HCT116 (cell line): ENCODE results near the gene DOCK4. TPM values are rescaled to one million over a fixed set of nuclear protein-coding genes. Genes with fewer than 3 reads are reported as not detected.
A peak's percentile ranks its signal among the peaks of the same experiment; 100 is the strongest.

Experiments used
- ATAC-seq: fragments of 200-7000 bp; cut with Tn5 transposase; 2 replicates; pipeline ENCODE4 v1.9.1; 2020; ENCODE audit warnings: mild to moderate bottlenecking, moderate library complexity
- BruUV-seq: library from RNA; stranded (reverse); fragments of 400-500 nt; replicated peaks from 2 replicates; lab custom pipeline; 2021; lab: Mats Ljungman, UMichigan
- CTCF ChIA-PET: fragments of 300-600 bp; sonication (Branson Sonifier 250); formaldehyde crosslinking; loops from one replicate; lab custom pipeline; 2021; ENCODE audit warnings: antibody characterized with exemption; lab: Charles Lee
- POLR2A ChIA-PET: fragments of 300-600, 350-600 bp; sonication (Branson Sonifier 250); formaldehyde crosslinking; loops from one replicate; lab custom pipeline; 2021; ENCODE audit warnings: antibody characterized with exemption; lab: Charles Lee
- RAD21 ChIA-PET, 2 experiments: fragments of 300-600 bp; sonication (Branson Sonifier 250); formaldehyde crosslinking; loops; one replicate each; lab custom pipeline; 2023; ENCODE audit warnings: low total read pairs in 2 of 2; ENCODE audit not compliant: uncharacterized antibody in 2 of 2, unreplicated experiment in 2 of 2, low non-redundant PET in 1 of 2; lab: Charles Lee
- DNase-seq: peaks from one replicate; pipeline ENCODE4 v3.0.0-alpha.2; 2010; ENCODE audit warnings: low read depth, low spot score
- H2AFZ ChIP-seq: fragments of 200-600 bp; shearing (Covaris generic), sonication (generic); 2 replicates; pipeline ENCODE4 v1.6.1; 2017; ENCODE audit warnings: low read depth, mixed run types, mixed read lengths, antibody characterized with exemption, low read length; ENCODE audit not compliant: poor library complexity, severe bottlenecking
- H3K27ac ChIP-seq: 2 replicates; pipeline ENCODE4 v1.5.1; 2012; ENCODE audit warnings: low read depth, low read length
- H3K27me3 ChIP-seq: fragments of 200-600 bp; sonication (generic); 2 replicates; pipeline ENCODE4 v1.6.1; 2016; ENCODE audit warnings: mixed run types, low read length, mixed read lengths; ENCODE audit not compliant: insufficient read depth
- H3K36me3 ChIP-seq, 2 experiments: fragments of 200-500 bp in 1 of 2; fragments of 200-600 bp in 1 of 2; sonication (Bioruptor generic) in 1 of 2; sonication (generic) in 1 of 2; 2 replicates each; pipeline versions ENCODE4 v1.5.1 to v1.6.1; 2014 to 2016; ENCODE audit warnings: low read length in 2 of 2, inconsistent platforms in 1 of 2, mixed read lengths in 1 of 2, mixed run types in 1 of 2; ENCODE audit not compliant: insufficient read depth in 2 of 2, control insufficient read depth in 1 of 2
- H3K4me1 ChIP-seq, 2 experiments: fragments of 200-600 bp in 1 of 2; sonication (generic) in 1 of 2; 2 replicates each; pipeline versions ENCODE4 v1.5.1 to v1.6.1; 2012 to 2017; ENCODE audit warnings: low read length in 2 of 2, inconsistent platforms in 1 of 2, mild to moderate bottlenecking in 1 of 2, mixed read lengths in 1 of 2, mixed run types in 1 of 2, moderate library complexity in 1 of 2; ENCODE audit not compliant: insufficient read depth in 2 of 2, control insufficient read depth in 1 of 2
- H3K4me2 ChIP-seq: fragments of 200-600 bp; sonication (generic); 2 replicates; pipeline ENCODE4 v1.6.1; 2017; ENCODE audit warnings: mixed run types, low read length, mixed read lengths
- H3K4me3 ChIP-seq, 2 experiments: fragments of 200-600 bp in 1 of 2; sonication (generic) in 1 of 2; replicated peaks in 1 of 2; 2 replicates each; pipeline ENCODE4 v1.5.1; 2011 to 2016; ENCODE audit warnings: low read length in 2 of 2, control low read depth in 1 of 2, low read depth in 1 of 2, mild to moderate bottlenecking in 1 of 2, mixed read lengths in 1 of 2, mixed run types in 1 of 2
- H3K79me2 ChIP-seq: fragments of 200-600 bp; sonication (generic); 2 replicates; pipeline ENCODE4 v1.6.1; 2017; ENCODE audit warnings: mild to moderate bottlenecking, mixed run types, low read length, moderate library complexity, mixed read lengths; ENCODE audit not compliant: insufficient read depth
- H3K9ac ChIP-seq: fragments of 200-600 bp; sonication (generic); 2 replicates; pipeline ENCODE4 v1.6.1; 2016; ENCODE audit warnings: low read length, mixed read lengths
- H3K9me2 ChIP-seq: fragments of 200-600 bp; sonication (generic), shearing (Covaris generic); 2 replicates; pipeline ENCODE4 v1.6.1; 2017; ENCODE audit warnings: mixed run types, mild to moderate bottlenecking, moderate library complexity; ENCODE audit not compliant: insufficient read depth
- H3K9me3 ChIP-seq, 2 experiments: fragments of 200-500 bp in 1 of 2; fragments of 200-600 bp in 1 of 2; sonication (Bioruptor generic) in 1 of 2; sonication (generic) in 1 of 2; 2 replicates each; pipeline ENCODE4 v1.6.1; 2014 to 2017; ENCODE audit warnings: low read length in 2 of 2, mixed read lengths in 2 of 2, inconsistent platforms in 1 of 2, low read depth in 1 of 2, mild to moderate bottlenecking in 1 of 2, mixed run types in 1 of 2, moderate library complexity in 1 of 2; ENCODE audit not compliant: control insufficient read depth in 1 of 2, insufficient read depth in 1 of 2
- H4K20me1 ChIP-seq: fragments of 200-600 bp; sonication (generic), shearing (Covaris generic); 2 replicates; pipeline ENCODE4 v1.6.1; 2017; ENCODE audit warnings: mixed run types, mild to moderate bottlenecking, moderate library complexity; ENCODE audit not compliant: insufficient read depth
- CBX3 ChIP-seq: IDR thresholded peaks from 2 replicates; pipeline ENCODE4 v1.6.1; 2012; ENCODE audit warnings: low read depth
- CEBPB ChIP-seq: IDR thresholded peaks from 2 replicates; pipeline ENCODE4 v1.6.1; 2012; ENCODE audit warnings: low read depth
- CTCF ChIP-seq, 3 experiments: fragments of 200-600 bp in 1 of 3; sonication (generic) in 1 of 3; IDR thresholded peaks in 2 of 3; conservative IDR thresholded peaks in 1 of 3; 2 replicates each; pipeline ENCODE4 v1.5.1; 2012 to 2017; ENCODE audit warnings: low read depth in 2 of 3, low read length in 2 of 3, antibody characterized with exemption in 1 of 3, borderline replicate concordance in 1 of 3, control low read depth in 1 of 3, mild to moderate bottlenecking in 1 of 3, mixed read lengths in 1 of 3, mixed run types in 1 of 3, moderate library complexity in 1 of 3; ENCODE audit not compliant: insufficient read depth in 1 of 3
- ELF1 ChIP-seq: IDR thresholded peaks from 2 replicates; pipeline ENCODE4 v1.6.1; 2012; ENCODE audit warnings: low read depth, borderline replicate concordance
- EZH2 ChIP-seq: fragments of 200-600 bp; sonication (generic); IDR thresholded peaks from 2 replicates; pipeline ENCODE4 v1.6.1; 2017; ENCODE audit warnings: antibody characterized with exemption, mixed run types
- EZH2phosphoT487 ChIP-seq: fragments of 200-600 bp; IDR thresholded peaks from 2 replicates; pipeline ENCODE4 v1.6.1; 2018; ENCODE audit warnings: antibody characterized with exemption, borderline replicate concordance
- JUND ChIP-seq: IDR thresholded peaks from 2 replicates; pipeline ENCODE4 v1.6.1; 2012
- MAX ChIP-seq: IDR thresholded peaks from 2 replicates; pipeline ENCODE4 v1.6.1; 2012
- POLR2A ChIP-seq: IDR thresholded peaks from 2 replicates; pipeline ENCODE4 v1.7.0; 2011; ENCODE audit warnings: borderline replicate concordance; ENCODE audit not compliant: insufficient read depth, insufficient read length; ENCODE audit errors: extremely low read depth
- POLR2AphosphoS5 ChIP-seq: IDR thresholded peaks from 2 replicates; pipeline ENCODE4 v1.6.1; 2011; ENCODE audit warnings: mild to moderate bottlenecking, low read depth, low read length, moderate library complexity
- RAD21 ChIP-seq: IDR thresholded peaks from 2 replicates; pipeline ENCODE4 v1.6.1; 2012; ENCODE audit warnings: low read depth, mild to moderate bottlenecking
- REST ChIP-seq: IDR thresholded peaks from 2 replicates; pipeline ENCODE4 v1.6.1; 2012; ENCODE audit warnings: low read depth
- SIN3A ChIP-seq: IDR thresholded peaks from 2 replicates; pipeline ENCODE4 v1.6.1; 2012; ENCODE audit warnings: low read depth
- SRF ChIP-seq: IDR thresholded peaks from 2 replicates; pipeline ENCODE4 v1.6.1; 2012; ENCODE audit warnings: low read depth
- TCF7L2 ChIP-seq: IDR thresholded peaks from 2 replicates; pipeline ENCODE4 v1.7.0; 2011; ENCODE audit warnings: borderline replicate concordance, inconsistent platforms; ENCODE audit not compliant: insufficient read depth, insufficient read length; ENCODE audit errors: extremely low read depth
- YY1 ChIP-seq: IDR thresholded peaks from 2 replicates; pipeline ENCODE4 v1.6.1; 2011; ENCODE audit warnings: low read length, low read depth, moderate library complexity, mild to moderate bottlenecking; ENCODE audit not compliant: insufficient replicate concordance; ENCODE audit errors: extremely low read depth
- ZFX ChIP-seq: fragments of 450-650 bp; IDR thresholded peaks from 2 replicates; pipeline ENCODE4 v1.6.1; 2017
- ZNF274 ChIP-seq: fragments of 200-500 bp; sonication (Bioruptor generic); IDR thresholded peaks from 2 replicates; pipeline ENCODE4 v1.6.1; 2014; ENCODE audit warnings: mild to moderate bottlenecking, low read depth, low read length, inconsistent platforms
- intact Hi-C: fragments of 100-400 bp; cut with micrococcal nuclease; formaldehyde crosslinking; loops from 2 replicates; pipeline ENCODE4 v1.10.0; 2022
- total RNA-seq: library from RNA; stranded (reverse); gene quantifications from one replicate; pipeline ENCODE4 v1.2.1, GENCODE V29; 2021; ENCODE audit not compliant: unreplicated experiment
- TF ChIP-seq, protein P1 (sequence below): IDR thresholded peaks from 2 replicates; pipeline ENCODE4 v1.6.1; 2011; ENCODE audit warnings: mild to moderate bottlenecking, low read length, moderate library complexity; ENCODE audit not compliant: insufficient replicate concordance; ENCODE audit errors: extremely low read depth
- TF ChIP-seq, protein P2 (sequence below): IDR thresholded peaks from 2 replicates; pipeline ENCODE4 v1.6.1; 2012

The DOCK4 gene
- total RNA-seq, 1 experiment from 2014 or later = 2.2 TPM

GRCh38 chr7:111919631-111920179, 286.5 kb downstream of the DOCK4 start:
- Histone ChIP-seq H3K9ac (no peak overlapping the region), H3K79me2 (no peaks in the 10 kb centered on the region), H3K4me3 (no peak overlapping the region), H3K9me3 (no peaks in the 10 kb centered on the region), H3K4me2 (peak overlapping the region; percentile 8; the same call in 1 of the 2 replicates), H2AFZ (no peak overlapping the region), H3K27me3 (peaks cover 20% of the 10 kb centered on the region), H4K20me1 (no peaks in the 10 kb centered on the region), H3K4me1 (peaks cover 0 to 11% of the 10 kb centered on the region in 2 experiments; a peak in 1 of 4 replicates), H3K36me3 (no peaks in the 10 kb centered on the region), H3K9me2 (no peaks in the 10 kb centered on the region), H3K27ac (no peak overlapping the region)
- intact Hi-C loops = loop anchor here (10.0 kb wide), 1 partner anchor 495 kb away; no protein-coding TSS in a partner anchor
- CTCF ChIA-PET = no interaction called here
- BruUV-seq = no TSS peak
- peak; percentile 43 for DNase-seq
- RAD21 ChIA-PET = no interaction called here
- POLR2A ChIA-PET = no interaction called here
- ATAC-seq = peak; percentile 82
- TF ChIP-seq SIN3A = peak; percentile 67
- TF ChIP-seq EZH2 = no peak
- TF ChIP-seq POLR2A = no peak
- TF ChIP-seq REST = no peak
- TF ChIP-seq POLR2AphosphoS5 = no peak
- TF ChIP-seq RAD21 = 0 out of 2 replicates have a peak, but pooled peaks have one; percentile 5
- peak; percentile 36; the same call in 1 of the 2 replicates for TF ChIP-seq SRF
- no peak for TF ChIP-seq ZNF274
- no peak for TF ChIP-seq CTCF (IDR thresholded peaks at IDR 0.05 in 2 of 3, conservative IDR thresholded peaks at IDR 0.05 in 1 of 3; ENCODE audit: borderline replicate concordance in 1 of 3, insufficient read depth in 1 of 3, low read depth in 2 of 3, low read length in 2 of 3)
- no peak for TF ChIP-seq MAX
- no peak for TF ChIP-seq CEBPB
- TF ChIP-seq ZFX = no peak
- no peak for TF ChIP-seq YY1
- peak; percentile 35; the same call in 1 of the 2 replicates for TF ChIP-seq CBX3
- TF ChIP-seq ELF1 = no peak
- peak; percentile 67 for TF ChIP-seq JUND
- TF ChIP-seq, protein P1, sequence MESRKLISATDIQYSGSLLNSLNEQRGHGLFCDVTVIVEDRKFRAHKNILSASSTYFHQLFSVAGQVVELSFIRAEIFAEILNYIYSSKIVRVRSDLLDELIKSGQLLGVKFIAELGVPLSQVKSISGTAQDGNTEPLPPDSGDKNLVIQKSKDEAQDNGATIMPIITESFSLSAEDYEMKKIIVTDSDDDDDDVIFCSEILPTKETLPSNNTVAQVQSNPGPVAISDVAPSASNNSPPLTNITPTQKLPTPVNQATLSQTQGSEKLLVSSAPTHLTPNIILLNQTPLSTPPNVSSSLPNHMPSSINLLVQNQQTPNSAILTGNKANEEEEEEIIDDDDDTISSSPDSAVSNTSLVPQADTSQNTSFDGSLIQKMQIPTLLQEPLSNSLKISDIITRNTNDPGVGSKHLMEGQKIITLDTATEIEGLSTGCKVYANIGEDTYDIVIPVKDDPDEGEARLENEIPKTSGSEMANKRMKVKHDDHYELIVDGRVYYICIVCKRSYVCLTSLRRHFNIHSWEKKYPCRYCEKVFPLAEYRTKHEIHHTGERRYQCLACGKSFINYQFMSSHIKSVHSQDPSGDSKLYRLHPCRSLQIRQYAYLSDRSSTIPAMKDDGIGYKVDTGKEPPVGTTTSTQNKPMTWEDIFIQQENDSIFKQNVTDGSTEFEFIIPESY = no peak
- TF ChIP-seq, protein P2, sequence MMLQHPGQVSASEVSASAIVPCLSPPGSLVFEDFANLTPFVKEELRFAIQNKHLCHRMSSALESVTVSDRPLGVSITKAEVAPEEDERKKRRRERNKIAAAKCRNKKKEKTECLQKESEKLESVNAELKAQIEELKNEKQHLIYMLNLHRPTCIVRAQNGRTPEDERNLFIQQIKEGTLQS = no peak
- no peak for TF ChIP-seq EZH2phosphoT487
- peak; percentile 79 for TF ChIP-seq TCF7L2
